Measurements from ENCODE around the gene ADK. TPM values are rescaled to one million over a fixed set of nuclear protein-coding genes. Genes with fewer than 3 reads are reported as not detected.

The ADK gene
- total and polyA plus RNA-seq, 2 experiments from 2014 or later: 39.9 to 53.0 TPM

DNA sequence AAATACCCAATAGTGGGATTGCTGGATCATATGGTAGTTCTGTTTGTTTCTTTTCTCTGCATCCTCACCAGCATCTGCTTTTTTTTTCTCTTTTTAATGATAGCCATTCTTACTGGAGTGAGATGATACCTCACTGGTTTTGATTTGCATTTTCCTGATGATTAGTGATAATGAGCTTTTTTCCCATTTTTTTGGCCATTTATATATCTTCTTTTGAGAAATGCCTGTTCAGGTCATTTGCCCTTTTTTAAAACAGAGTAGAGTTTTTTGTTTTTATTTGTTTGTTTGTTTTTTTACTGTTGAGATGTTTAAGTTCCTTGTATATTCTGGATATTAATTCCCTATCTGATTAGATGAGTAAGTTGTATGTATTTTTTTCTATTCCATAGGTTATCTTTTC, 469.6 kb downstream of the ADK start (continued):
- TF ChIP-seq, protein P1, sequence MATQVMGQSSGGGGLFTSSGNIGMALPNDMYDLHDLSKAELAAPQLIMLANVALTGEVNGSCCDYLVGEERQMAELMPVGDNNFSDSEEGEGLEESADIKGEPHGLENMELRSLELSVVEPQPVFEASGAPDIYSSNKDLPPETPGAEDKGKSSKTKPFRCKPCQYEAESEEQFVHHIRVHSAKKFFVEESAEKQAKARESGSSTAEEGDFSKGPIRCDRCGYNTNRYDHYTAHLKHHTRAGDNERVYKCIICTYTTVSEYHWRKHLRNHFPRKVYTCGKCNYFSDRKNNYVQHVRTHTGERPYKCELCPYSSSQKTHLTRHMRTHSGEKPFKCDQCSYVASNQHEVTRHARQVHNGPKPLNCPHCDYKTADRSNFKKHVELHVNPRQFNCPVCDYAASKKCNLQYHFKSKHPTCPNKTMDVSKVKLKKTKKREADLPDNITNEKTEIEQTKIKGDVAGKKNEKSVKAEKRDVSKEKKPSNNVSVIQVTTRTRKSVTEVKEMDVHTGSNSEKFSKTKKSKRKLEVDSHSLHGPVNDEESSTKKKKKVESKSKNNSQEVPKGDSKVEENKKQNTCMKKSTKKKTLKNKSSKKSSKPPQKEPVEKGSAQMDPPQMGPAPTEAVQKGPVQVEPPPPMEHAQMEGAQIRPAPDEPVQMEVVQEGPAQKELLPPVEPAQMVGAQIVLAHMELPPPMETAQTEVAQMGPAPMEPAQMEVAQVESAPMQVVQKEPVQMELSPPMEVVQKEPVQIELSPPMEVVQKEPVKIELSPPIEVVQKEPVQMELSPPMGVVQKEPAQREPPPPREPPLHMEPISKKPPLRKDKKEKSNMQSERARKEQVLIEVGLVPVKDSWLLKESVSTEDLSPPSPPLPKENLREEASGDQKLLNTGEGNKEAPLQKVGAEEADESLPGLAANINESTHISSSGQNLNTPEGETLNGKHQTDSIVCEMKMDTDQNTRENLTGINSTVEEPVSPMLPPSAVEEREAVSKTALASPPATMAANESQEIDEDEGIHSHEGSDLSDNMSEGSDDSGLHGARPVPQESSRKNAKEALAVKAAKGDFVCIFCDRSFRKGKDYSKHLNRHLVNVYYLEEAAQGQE (IDR thresholded peaks at IDR 0.05; ENCODE audit: unreplicated experiment): no peak
- TF ChIP-seq EZH2phosphoT487 (IDR thresholded peaks at IDR 0.05; ENCODE audit: unreplicated experiment): no peak
- TF ChIP-seq, protein P2, sequence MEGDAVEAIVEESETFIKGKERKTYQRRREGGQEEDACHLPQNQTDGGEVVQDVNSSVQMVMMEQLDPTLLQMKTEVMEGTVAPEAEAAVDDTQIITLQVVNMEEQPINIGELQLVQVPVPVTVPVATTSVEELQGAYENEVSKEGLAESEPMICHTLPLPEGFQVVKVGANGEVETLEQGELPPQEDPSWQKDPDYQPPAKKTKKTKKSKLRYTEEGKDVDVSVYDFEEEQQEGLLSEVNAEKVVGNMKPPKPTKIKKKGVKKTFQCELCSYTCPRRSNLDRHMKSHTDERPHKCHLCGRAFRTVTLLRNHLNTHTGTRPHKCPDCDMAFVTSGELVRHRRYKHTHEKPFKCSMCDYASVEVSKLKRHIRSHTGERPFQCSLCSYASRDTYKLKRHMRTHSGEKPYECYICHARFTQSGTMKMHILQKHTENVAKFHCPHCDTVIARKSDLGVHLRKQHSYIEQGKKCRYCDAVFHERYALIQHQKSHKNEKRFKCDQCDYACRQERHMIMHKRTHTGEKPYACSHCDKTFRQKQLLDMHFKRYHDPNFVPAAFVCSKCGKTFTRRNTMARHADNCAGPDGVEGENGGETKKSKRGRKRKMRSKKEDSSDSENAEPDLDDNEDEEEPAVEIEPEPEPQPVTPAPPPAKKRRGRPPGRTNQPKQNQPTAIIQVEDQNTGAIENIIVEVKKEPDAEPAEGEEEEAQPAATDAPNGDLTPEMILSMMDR (conservative IDR thresholded peaks at IDR 0.05; ENCODE audit: low read depth in 2 of 2): no peak
- TF ChIP-seq JUNB (IDR thresholded peaks at IDR 0.05; ENCODE audit: unreplicated experiment): no peak
- TF ChIP-seq, protein P3, sequence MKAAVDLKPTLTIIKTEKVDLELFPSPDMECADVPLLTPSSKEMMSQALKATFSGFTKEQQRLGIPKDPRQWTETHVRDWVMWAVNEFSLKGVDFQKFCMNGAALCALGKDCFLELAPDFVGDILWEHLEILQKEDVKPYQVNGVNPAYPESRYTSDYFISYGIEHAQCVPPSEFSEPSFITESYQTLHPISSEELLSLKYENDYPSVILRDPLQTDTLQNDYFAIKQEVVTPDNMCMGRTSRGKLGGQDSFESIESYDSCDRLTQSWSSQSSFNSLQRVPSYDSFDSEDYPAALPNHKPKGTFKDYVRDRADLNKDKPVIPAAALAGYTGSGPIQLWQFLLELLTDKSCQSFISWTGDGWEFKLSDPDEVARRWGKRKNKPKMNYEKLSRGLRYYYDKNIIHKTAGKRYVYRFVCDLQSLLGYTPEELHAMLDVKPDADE (IDR thresholded peaks at IDR 0.05): no peak

DNA sequence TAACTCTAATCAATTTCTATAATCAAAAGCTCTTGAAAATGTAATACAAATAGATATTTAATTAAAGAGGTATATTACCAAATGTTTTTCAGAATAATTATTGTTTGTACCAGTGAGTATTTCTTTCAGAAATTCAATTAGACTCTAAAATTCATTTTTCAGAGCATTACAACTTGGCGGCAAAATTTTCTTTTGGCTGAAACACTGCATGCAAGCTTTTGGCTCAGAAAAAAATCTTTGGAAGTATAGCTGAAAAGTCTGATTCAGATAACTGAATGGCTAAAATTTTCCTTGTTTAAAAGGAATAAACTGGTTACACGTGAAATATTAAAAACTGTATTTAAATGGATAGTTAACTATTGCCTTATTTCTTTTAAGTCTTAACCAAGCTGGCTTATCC, 472.8 kb downstream of the ADK start:
- H3K79me2 ChIP-seq (replicated peaks; ENCODE audit: insufficient read depth): no peaks in the 10 kb centered on the region
- no peak overlapping the region for H3K4me2 ChIP-seq
- Mint-ChIP-seq H3K27me3 (ENCODE audit: insufficient read depth, low read depth, poor library complexity) (no peaks in the 10 kb centered on the region), H3K4me1 (peaks cover 12% of the 10 kb centered on the region; the same call in 2 of the 3 replicates), H3K27ac (no peak overlapping the region), H3K4me3 (no peak overlapping the region), H3K9me3 (peaks cover 13% of the 10 kb centered on the region; the same call in 2 of the 3 replicates), H3K36me3 (ENCODE audit: low read depth) (peaks cover 15% of the 10 kb centered on the region; the same call in 2 of the 3 replicates)
- H4K20me1 ChIP-seq (replicated peaks; ENCODE audit: insufficient read depth): no peaks in the 10 kb centered on the region
- no peak overlapping the region for H3K4me3 ChIP-seq
- no peaks in the 10 kb centered on the region for H3K9me2 ChIP-seq (ENCODE audit: insufficient read depth)
- no peaks in the 10 kb centered on the region for H3K36me3 ChIP-seq (ENCODE audit: insufficient read depth)
- ATAC-seq: no peak
- no peak overlapping the region for H2AFZ ChIP-seq
- H3F3A ChIP-seq (replicated peaks; ENCODE audit: low read depth): no peaks in the 10 kb centered on the region
- H3K4me1 ChIP-seq (ENCODE audit: insufficient read depth): peaks cover 4% of the 10 kb centered on the region; the same call in 1 of the 2 replicates
- DNase-seq (ENCODE audit: low spot score): no peak
- no peaks in the 10 kb centered on the region for H3K27me3 ChIP-seq (ENCODE audit: insufficient read depth)
- H3K27ac ChIP-seq (ENCODE audit: low read depth): no peak overlapping the region
- TF ChIP-seq ZNF331 (CRISPR knock-in tag; IDR thresholded peaks at IDR 0.05; ENCODE audit: low read depth) (no peak), EZH2 (IDR thresholded peaks at IDR 0.05; ENCODE audit: low read depth, unreplicated experiment) (no peak), JUNB (IDR thresholded peaks at IDR 0.05; ENCODE audit: unreplicated experiment) (no peak), EZH2phosphoT487 (IDR thresholded peaks at IDR 0.05; ENCODE audit: unreplicated experiment) (no peak), NANOG (IDR thresholded peaks at IDR 0.05; ENCODE audit: borderline replicate concordance) (no peak), POLR2AphosphoS5 (IDR thresholded peaks at IDR 0.05; ENCODE audit: low read depth) (no peak), STAT1 (IDR thresholded peaks at IDR 0.05; ENCODE audit: unreplicated experiment) (no peak)
- TF ChIP-seq, protein P3 (IDR thresholded peaks at IDR 0.05): no peak
- TF ChIP-seq, protein P1 (IDR thresholded peaks at IDR 0.05; ENCODE audit: unreplicated experiment): no peak
